ENCODE data around the gene GTF2A1L. TPM values are rescaled to one million over a fixed set of nuclear protein-coding genes. Genes with fewer than 3 reads are reported as not detected.
"Not testable (repeated sequence)": the region's sequence is repeated elsewhere in the genome, so short reads cannot be mapped to it uniquely, and the experiment has no call there.

The GTF2A1L gene
- total RNA-seq, 1 donor from 2014 or later, result 0.26 TPM

DNA sequence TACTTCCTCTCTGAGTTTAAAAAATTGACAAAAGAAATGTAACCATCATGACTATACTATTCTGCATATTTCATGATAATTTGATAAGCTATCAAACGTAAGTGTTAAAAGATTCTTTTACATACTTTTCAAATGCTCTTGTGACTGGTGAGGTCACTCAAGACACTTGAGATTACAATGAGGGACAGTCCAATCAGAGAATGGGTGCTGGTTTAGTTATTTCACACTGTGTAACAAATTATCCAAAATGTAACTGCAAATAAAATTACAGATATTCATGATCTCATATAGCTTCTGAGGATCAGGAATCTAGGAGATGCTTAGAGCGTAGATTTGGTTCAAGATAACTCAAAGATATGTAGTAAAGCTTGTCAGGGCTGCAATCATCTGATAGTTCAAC is 4.4 kb upstream of the GTF2A1L start:
- Histone ChIP-seq H3K4me3 (ENCODE audit: low read depth, low read length) (no peak overlapping the region), H3K36me3 (ENCODE audit: control insufficient read depth, insufficient read depth, low read length) (no peaks in the 10 kb centered on the region), H3K27me3 (ENCODE audit: control insufficient read depth, insufficient read depth, low read length) (no peaks in the 10 kb centered on the region)
- no peak for TF ChIP-seq CTCF (IDR thresholded peaks at IDR 0.05; ENCODE audit: insufficient read depth, low read length, severe bottlenecking)
- no peak for FAIRE-seq
- DNase-seq (ENCODE audit: low read depth), result no peak

GRCh38 chr2:48614581-48614980 is 3.1 kb upstream of the GTF2A1L start:
- not testable (repeated sequence) for FAIRE-seq; H3K27me3 ChIP-seq (ENCODE audit: control insufficient read depth, insufficient read depth, low read length); H3K4me3 ChIP-seq (ENCODE audit: low read depth, low read length); DNase-seq (ENCODE audit: low read depth); H3K36me3 ChIP-seq (ENCODE audit: control insufficient read depth, insufficient read depth, low read length)

DNA sequence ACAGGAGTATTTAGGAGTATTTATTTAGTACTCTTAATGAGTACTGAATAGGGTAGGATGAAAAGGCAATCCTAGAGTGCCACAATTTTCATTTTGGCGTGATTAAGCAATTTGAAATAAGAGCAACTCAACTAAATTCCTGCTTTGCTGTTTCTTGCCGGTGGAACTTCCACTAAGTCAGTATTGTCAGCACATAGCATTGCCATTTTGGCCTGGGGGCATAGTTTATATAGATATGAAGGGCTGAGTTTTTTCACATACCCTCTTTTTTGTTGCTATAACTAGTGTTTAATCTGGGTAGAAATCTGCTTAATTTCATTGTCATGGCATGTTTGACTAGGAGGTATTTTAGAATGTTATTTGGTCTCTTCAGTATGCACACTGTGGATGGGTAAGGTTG is 1.9 kb downstream of the GTF2A1L start:
- H3K27me3 ChIP-seq (ENCODE audit: control insufficient read depth, insufficient read depth, low read length), result no peaks in the 10 kb centered on the region
- TF ChIP-seq CTCF (IDR thresholded peaks at IDR 0.05; ENCODE audit: insufficient read depth, low read length, severe bottlenecking), result no peak
- H3K36me3 ChIP-seq (ENCODE audit: control insufficient read depth, insufficient read depth, low read length), result no peaks in the 10 kb centered on the region
- FAIRE-seq (no peak), DNase-seq (ENCODE audit: low read depth) (no peak)
- no peak overlapping the region for H3K4me3 ChIP-seq (ENCODE audit: low read depth, low read length)

DNA sequence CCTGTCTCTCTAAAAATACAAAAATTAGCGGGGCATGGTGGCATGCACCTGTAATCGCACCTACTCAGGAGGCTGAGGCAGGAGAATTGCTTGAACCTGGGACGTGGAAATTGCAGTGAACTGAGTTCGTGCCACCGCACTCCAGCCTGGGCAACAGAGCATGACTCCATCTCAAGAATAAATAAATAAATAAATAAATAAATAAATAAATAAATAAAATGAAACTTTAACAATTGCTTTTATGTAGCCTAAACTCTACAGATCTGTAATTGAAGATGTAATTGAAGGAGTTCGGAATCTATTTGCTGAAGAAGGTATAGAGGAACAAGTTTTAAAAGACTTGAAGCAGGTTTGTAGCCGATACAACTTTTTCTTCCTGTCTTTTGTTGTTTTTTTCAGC is 2.9 kb downstream of the GTF2A1L start:
- no peaks in the 10 kb centered on the region for H3K36me3 ChIP-seq (ENCODE audit: control insufficient read depth, insufficient read depth, low read length)
- FAIRE-seq, result no peak
- TF ChIP-seq CTCF (IDR thresholded peaks at IDR 0.05; ENCODE audit: insufficient read depth, low read length, severe bottlenecking), result no peak

GRCh38 chr2:48622691-48623090 is 5.0 kb downstream of the GTF2A1L start:
- not testable (repeated sequence) for H3K36me3 ChIP-seq (ENCODE audit: control insufficient read depth, insufficient read depth, low read length); H3K27me3 ChIP-seq (ENCODE audit: control insufficient read depth, insufficient read depth, low read length); H3K4me3 ChIP-seq (ENCODE audit: low read depth, low read length); FAIRE-seq
- peak; percentile 7 for DNase-seq (ENCODE audit: low read depth)

More for the DNA sequence above, 2.9 kb downstream of the GTF2A1L start:
- no peak for DNase-seq (ENCODE audit: low read depth)
- Histone ChIP-seq H3K27me3 (ENCODE audit: control insufficient read depth, insufficient read depth, low read length) (no peaks in the 10 kb centered on the region), H3K4me3 (ENCODE audit: low read depth, low read length) (no peak overlapping the region)

- FAIRE-seq, result no peak
- Histone ChIP-seq H3K36me3 (ENCODE audit: control insufficient read depth, insufficient read depth, low read length) (no peaks in the 10 kb centered on the region), H3K4me3 (ENCODE audit: low read depth, low read length) (no peak overlapping the region)
These were observed 7.0 kb downstream of the GTF2A1L start for GRCh38 chr2:48624696-48625095.

More at GRCh38 chr2:48624696-48625095, 7.0 kb downstream of the GTF2A1L start:
- no peak for DNase-seq (ENCODE audit: low read depth)
- TF ChIP-seq CTCF (IDR thresholded peaks at IDR 0.05; ENCODE audit: insufficient read depth, low read length, severe bottlenecking), result no peak
- no peaks in the 10 kb centered on the region for H3K27me3 ChIP-seq (ENCODE audit: control insufficient read depth, insufficient read depth, low read length)
